ACC112 (cell line): ENCODE results near the gene SHPK.
"Not testable (repeated sequence)": the region's sequence is repeated elsewhere in the genome, so short reads cannot be mapped to it uniquely, and the experiment has no call there.

Source experiments
- H2AFZ ChIP-seq: fragments of 200-600 bp; sonication (generic); one replicate; pipeline ENCODE4 v1.6.0; 2017; ENCODE audit warnings: antibody characterized with exemption, low read length; ENCODE audit not compliant: unreplicated experiment
- H3K27ac ChIP-seq: fragments of 200-600 bp; sonication (generic); 2 replicates; pipeline ENCODE4 v1.5.1; 2014; ENCODE audit warnings: low read depth, mild to moderate bottlenecking, antibody characterized with exemption, low read length, moderate library complexity
- H3K27me3 ChIP-seq: fragments of 200-600 bp; sonication (generic); 2 replicates; pipeline ENCODE4 v1.6.1; 2014; ENCODE audit warnings: mild to moderate bottlenecking, antibody characterized with exemption, low read length, moderate library complexity, mixed read lengths; ENCODE audit not compliant: insufficient read depth
- H3K36me3 ChIP-seq: fragments of 200-600 bp; sonication (generic); 2 replicates; pipeline ENCODE4 v1.6.1; 2016; ENCODE audit warnings: mild to moderate bottlenecking, antibody characterized with exemption, low read length, moderate library complexity, mixed read lengths; ENCODE audit not compliant: insufficient read depth
- H3K4me1 ChIP-seq: fragments of 200-600 bp; sonication (generic); one replicate; pipeline ENCODE4 v1.6.1; 2016; ENCODE audit warnings: low read length, mixed read lengths; ENCODE audit not compliant: insufficient read depth, unreplicated experiment, control insufficient read depth
- H3K4me3 ChIP-seq: fragments of 200-600 bp; sonication (generic); 2 replicates; pipeline ENCODE4 v1.5.1; 2014; ENCODE audit warnings: mild to moderate bottlenecking, low read depth, low read length
- H3K79me2 ChIP-seq: fragments of 200-600 bp; sonication (generic); one replicate; pipeline ENCODE4 v1.6.0; 2016; ENCODE audit warnings: low read length; ENCODE audit not compliant: control insufficient read depth, unreplicated experiment, insufficient read depth

Gene SHPK

DNA sequence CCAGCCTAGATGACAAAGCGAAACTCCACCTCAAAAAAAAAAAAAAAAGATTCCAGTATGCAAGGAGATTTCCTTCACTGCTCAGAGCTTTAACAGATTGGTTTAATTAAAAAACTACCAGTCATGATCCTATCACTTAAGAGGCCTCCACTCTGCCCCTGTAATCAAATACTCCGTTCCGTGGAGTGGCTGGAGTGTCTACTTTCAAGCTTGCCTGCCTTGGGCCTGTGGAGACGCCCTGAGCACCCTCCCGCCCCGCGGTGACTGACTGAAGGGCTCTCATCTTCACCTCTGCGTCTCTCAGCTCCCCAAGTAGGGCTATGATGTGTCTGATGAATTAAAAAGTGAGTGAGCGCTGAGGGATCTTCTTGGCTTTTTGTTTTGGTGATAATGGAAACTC lies 53.1 kb downstream of the SHPK start:
- no peaks in the 10 kb centered on the region for H3K36me3 ChIP-seq

GRCh38 chr17:3578667-3579066 lies 57.4 kb downstream of the SHPK start:
- not testable (repeated sequence) for H3K79me2 ChIP-seq, H3K27ac ChIP-seq, H3K36me3 ChIP-seq, H3K27me3 ChIP-seq, H2AFZ ChIP-seq, H3K4me3 ChIP-seq
- H3K4me1 ChIP-seq: peaks cover 11% of the 10 kb centered on the region

More for the DNA sequence above, 53.1 kb downstream of the SHPK start:
- no peak overlapping the region for H3K27ac ChIP-seq
- H2AFZ ChIP-seq: no peak overlapping the region
- no peaks in the 10 kb centered on the region for H3K79me2 ChIP-seq
- H3K4me3 ChIP-seq: no peak overlapping the region
- no peaks in the 10 kb centered on the region for H3K4me1 ChIP-seq
- no peaks in the 10 kb centered on the region for H3K27me3 ChIP-seq

DNA sequence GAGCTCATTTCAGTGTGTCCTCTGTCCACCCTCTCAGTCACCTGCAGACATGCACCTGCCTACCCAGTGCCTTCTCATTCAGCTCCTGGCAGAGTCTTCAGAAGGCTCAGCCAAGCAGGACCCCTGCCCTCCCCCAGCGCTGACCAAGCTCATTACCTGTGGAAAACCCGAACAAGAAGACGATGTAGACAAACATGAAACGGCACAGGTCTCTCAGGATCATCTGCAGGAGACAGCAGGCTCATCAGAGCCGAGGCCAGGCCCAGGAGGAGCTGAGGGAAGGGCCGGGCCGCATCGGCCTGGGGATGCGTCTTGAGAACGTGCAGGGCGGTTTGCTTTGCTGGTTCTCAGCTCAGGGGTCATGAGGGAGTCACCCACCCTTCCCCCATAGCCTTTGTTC lies 59.1 kb downstream of the SHPK start:
- no peak overlapping the region for H2AFZ ChIP-seq
- no peaks in the 10 kb centered on the region for H3K79me2 ChIP-seq
- H3K4me3 ChIP-seq: no peak overlapping the region
- H3K36me3 ChIP-seq: no peaks in the 10 kb centered on the region
- H3K27me3 ChIP-seq: no peaks in the 10 kb centered on the region
- H3K4me1 ChIP-seq: peaks cover 11% of the 10 kb centered on the region
- no peak overlapping the region for H3K27ac ChIP-seq

DNA sequence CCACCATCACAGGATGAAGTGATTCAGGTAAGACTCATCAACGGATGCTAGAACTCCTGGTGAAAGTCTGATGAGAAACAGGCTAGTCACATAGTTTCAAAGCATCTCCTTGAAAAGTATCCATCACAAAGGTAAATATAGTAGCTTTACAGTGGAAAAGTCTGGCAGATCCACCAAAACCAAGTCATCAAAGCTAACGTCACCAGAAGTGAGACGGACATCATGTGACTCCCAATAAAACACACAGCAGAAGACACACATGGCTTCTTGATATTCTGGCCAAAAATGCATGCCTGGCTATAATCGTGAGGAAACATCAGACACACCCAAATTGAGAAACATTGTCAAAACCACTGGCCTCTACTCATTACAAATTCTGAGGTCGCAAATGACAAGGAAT lies 60.5 kb downstream of the SHPK start:
- H3K36me3 ChIP-seq: no peaks in the 10 kb centered on the region
- H3K4me1 ChIP-seq: peaks cover 11% of the 10 kb centered on the region
- no peaks in the 10 kb centered on the region for H3K27me3 ChIP-seq
- H3K79me2 ChIP-seq: no peaks in the 10 kb centered on the region
- H3K4me3 ChIP-seq: no peak overlapping the region
- peak overlapping the region; percentile 54 for H3K27ac ChIP-seq
- H2AFZ ChIP-seq: peak overlapping the region; percentile 41

DNA sequence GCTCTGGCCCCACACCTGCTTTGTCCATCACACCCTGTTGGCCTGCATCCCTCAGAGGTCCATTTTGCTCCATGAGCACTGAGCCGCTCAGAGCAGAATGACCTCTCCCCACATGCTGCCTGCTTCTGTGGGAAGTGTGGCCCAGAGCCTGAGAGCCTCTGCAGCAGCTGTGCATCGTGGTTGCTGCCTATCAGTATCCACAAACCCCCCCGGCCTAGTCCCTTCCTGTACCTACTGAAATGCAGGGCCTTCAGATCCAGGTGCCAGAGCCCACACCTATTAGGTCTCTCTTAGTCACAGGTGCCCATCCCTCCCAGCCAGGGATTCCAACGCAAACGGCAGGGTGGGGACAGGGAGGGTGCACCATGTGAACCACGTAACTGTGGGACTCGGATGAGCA lies 61.8 kb downstream of the SHPK start:
- Histone ChIP-seq H3K36me3 (no peaks in the 10 kb centered on the region), H3K4me1 (peaks cover 11% of the 10 kb centered on the region), H2AFZ (no peak overlapping the region), H3K4me3 (no peak overlapping the region), H3K27ac (no peak overlapping the region), H3K79me2 (no peaks in the 10 kb centered on the region), H3K27me3 (no peaks in the 10 kb centered on the region)

- no peak overlapping the region for H3K27ac ChIP-seq
Measured at GRCh38 chr17:3573246-3574100, 62.6 kb downstream of the SHPK start.

DNA sequence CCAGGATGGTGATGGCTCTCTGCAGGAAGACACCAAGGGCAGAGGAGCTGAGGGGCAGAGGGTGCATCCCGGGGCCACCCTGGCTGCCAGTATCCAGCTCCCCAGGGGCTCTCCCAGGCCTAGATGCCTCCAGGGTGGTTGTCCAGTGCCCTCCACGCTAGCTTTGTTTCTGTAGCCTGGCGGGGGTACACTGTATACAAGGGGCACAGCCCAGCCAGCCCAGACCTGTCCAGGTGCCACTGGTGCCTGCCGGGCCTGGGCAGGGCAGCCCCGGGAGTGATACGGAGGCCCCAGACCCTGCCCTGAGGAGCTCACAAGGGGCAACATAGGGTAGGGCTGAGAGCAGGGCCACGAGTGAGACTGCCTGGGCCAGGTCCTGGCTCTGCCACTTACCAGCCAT lies 63.8 kb downstream of the SHPK start:
- Histone ChIP-seq H3K4me3 (no peak overlapping the region), H3K27me3 (no peaks in the 10 kb centered on the region), H2AFZ (no peak overlapping the region), H3K79me2 (no peaks in the 10 kb centered on the region), H3K27ac (no peak overlapping the region), H3K36me3 (no peaks in the 10 kb centered on the region), H3K4me1 (peaks cover 11% of the 10 kb centered on the region)

More at GRCh38 chr17:3573246-3574100, 62.6 kb downstream of the SHPK start:
- no peaks in the 10 kb centered on the region for H3K79me2 ChIP-seq
- no peaks in the 10 kb centered on the region for H3K36me3 ChIP-seq
- H2AFZ ChIP-seq: no peak overlapping the region
- no peak overlapping the region for H3K4me3 ChIP-seq
- peaks cover 11% of the 10 kb centered on the region for H3K4me1 ChIP-seq
- no peaks in the 10 kb centered on the region for H3K27me3 ChIP-seq

GRCh38 chr17:3571043-3571900 lies 64.8 kb downstream of the SHPK start:
- H2AFZ ChIP-seq: no peak overlapping the region
- H3K79me2 ChIP-seq: no peaks in the 10 kb centered on the region
- H3K27me3 ChIP-seq: no peaks in the 10 kb centered on the region
- no peak overlapping the region for H3K4me3 ChIP-seq
- peaks cover 11% of the 10 kb centered on the region for H3K4me1 ChIP-seq
- H3K27ac ChIP-seq: no peak overlapping the region
- H3K36me3 ChIP-seq: no peaks in the 10 kb centered on the region

GRCh38 chr17:3569534-3570137 lies 66.4 kb downstream of the SHPK start:
- H2AFZ ChIP-seq: no peak overlapping the region
- no peaks in the 10 kb centered on the region for H3K36me3 ChIP-seq
- no peak overlapping the region for H3K27ac ChIP-seq
- no peaks in the 10 kb centered on the region for H3K4me1 ChIP-seq
- H3K79me2 ChIP-seq: no peaks in the 10 kb centered on the region
- no peaks in the 10 kb centered on the region for H3K27me3 ChIP-seq
- H3K4me3 ChIP-seq: no peak overlapping the region

- Histone ChIP-seq H3K27me3 (no peaks in the 10 kb centered on the region), H3K4me3 (no peak overlapping the region), H3K27ac (no peak overlapping the region), H3K79me2 (no peaks in the 10 kb centered on the region), H3K36me3 (no peaks in the 10 kb centered on the region), H2AFZ (no peak overlapping the region), H3K4me1 (no peaks in the 10 kb centered on the region)
Measured at GRCh38 chr17:3566551-3566950, 69.5 kb downstream of the SHPK start.
